Right cardiac atrium (tissue), 5 donors: ENCODE results near the gene BEGAIN. TPM values are rescaled to one million over a fixed set of nuclear protein-coding genes. Genes with fewer than 3 reads are reported as not detected.
A peak's percentile ranks its signal among the peaks of the same experiment; 100 is the strongest.
"Not testable (repeated sequence)": the region's sequence is repeated elsewhere in the genome, so short reads cannot be mapped to it uniquely, and the experiment has no call there.

Experiments used
- ATAC-seq, 2 donors: fragments of 200-7000 bp; cut with Tn5 transposase; one replicate each; pipeline versions ENCODE4 v1.8.0 to v1.9.1; 2020; ENCODE audit warnings: moderate library complexity in 2 of 2, mild to moderate bottlenecking in 1 of 2
- DNase-seq, 3 donors: peaks; one replicate each; pipeline ENCODE4 v3.0.0-alpha.2; 2020
- H3K27ac ChIP-seq: one replicate; pipeline ENCODE4 v1.5.1; 2013; ENCODE audit warnings: mild to moderate bottlenecking, low read length, control low read depth, moderate library complexity
- H3K27me3 ChIP-seq: one replicate; pipeline ENCODE4 v1.6.1; 2013; ENCODE audit not compliant: control insufficient read depth, insufficient read depth
- H3K4me1 ChIP-seq: one replicate; pipeline ENCODE4 v1.6.1; 2013; ENCODE audit warnings: low read length; ENCODE audit not compliant: control insufficient read depth, insufficient read depth
- H3K4me3 ChIP-seq: one replicate; pipeline ENCODE4 v1.5.1; 2013; ENCODE audit warnings: low read length, control low read depth
- H3K9me3 ChIP-seq: one replicate; pipeline ENCODE4 v1.6.1; 2013; ENCODE audit warnings: low read length; ENCODE audit not compliant: control insufficient read depth
- WGBS: extraction: QIAGEN DNeasy Blood & Tissue Kit; methylation state at CpG from one replicate; pipeline ENCODE4 v1.1.7; 2013; 5-methylcytosine and 5-hydroxymethylcytosine counted together
- intact Hi-C, 4 donors: fragments of 100-400 bp; cut with DNase I; formaldehyde crosslinking; loops; one replicate each; pipeline versions ENCODE4 v1.11.0 to v1.14.0; 2022 to 2023
- polyA plus RNA-seq: library from polyadenylated mRNA; stranded (reverse); fragments of 200-250 nt; gene quantifications from one replicate; pipeline ENCODE4 v1.2.3, GENCODE V29; 2013
- total RNA-seq, 4 donors: library from RNA; stranded (reverse); fragmentation: NEBNext Ultra II Directional; extraction: Animal tissue kit (Norgen Biotek cat#: 25700); gene quantifications; one replicate each; pipeline ENCODE4 v1.2.1, GENCODE V29; 2021
- donor health status: healthy with polysubstance abuse.
- donor health status: DM: no; HTN: yes; CAD: no.
- donor health status: DM: no; HTN: no; CAD: no.
- donor health status: DM: no; HTN: yes; CAD: no; lungs with severe emphysema.
- donor health status: DM: yes; HTN: yes; CAD: no.

The BEGAIN gene
- total and polyA plus RNA-seq, 5 donors = 1.4 to 2.7 (median 1.6) TPM

- Histone ChIP-seq H3K4me3 (no peak overlapping the region), H3K4me1 (no peaks in the 10 kb centered on the region), H3K9me3 (no peaks in the 10 kb centered on the region), H3K27me3 (no peaks in the 10 kb centered on the region), H3K27ac (no peak overlapping the region)
- WGBS = 88% methylated on average over 12 of the region's 12 CpGs
- ATAC-seq = no peak
- peak in 2 of 3 donors; percentile 4 to 16 for DNase-seq
- intact Hi-C loops = no loop called here
These were observed 62.8 kb downstream of the BEGAIN start for GRCh38 chr14:100524233-100524932.

GRCh38 chr14:100523843-100524169 is 63.4 kb downstream of the BEGAIN start:
- no peaks in the 10 kb centered on the region for H3K4me1 ChIP-seq
- no peaks in the 10 kb centered on the region for H3K9me3 ChIP-seq
- intact Hi-C loops = no loop called here
- H3K27me3 ChIP-seq = no peaks in the 10 kb centered on the region
- H3K4me3 ChIP-seq = no peak overlapping the region
- no peak for ATAC-seq
- no peak for DNase-seq
- WGBS = 88% methylated on average over 8 of the region's 8 CpGs
- no peak overlapping the region for H3K27ac ChIP-seq

- Histone ChIP-seq H3K27me3 (no peaks in the 10 kb centered on the region), H3K4me3 (no peak overlapping the region), H3K4me1 (no peaks in the 10 kb centered on the region), H3K27ac (no peak overlapping the region), H3K9me3 (no peaks in the 10 kb centered on the region)
- ATAC-seq (no peak), DNase-seq (peak in 2 of 3 donors; percentile 3 to 4)
- intact Hi-C loops = no loop called here
- 89% methylated on average over 13 of the region's 13 CpGs for WGBS
These were observed 63.9 kb downstream of the BEGAIN start for GRCh38 chr14:100523131-100523842.

- Histone ChIP-seq H3K9me3 (no peaks in the 10 kb centered on the region), H3K27ac (no peak overlapping the region), H3K27me3 (no peaks in the 10 kb centered on the region), H3K4me1 (no peaks in the 10 kb centered on the region), H3K4me3 (no peak overlapping the region)
- ATAC-seq (no peak), DNase-seq (peak in 2 of 3 donors; percentile 46 to 70)
- intact Hi-C loops = no loop called here
- WGBS = 56% methylated on average over 6 of the region's 6 CpGs
These were observed 64.6 kb downstream of the BEGAIN start for GRCh38 chr14:100522616-100523099.

- intact Hi-C loops = not testable (repeated sequence)
These were observed 81.2 kb downstream of the BEGAIN start for GRCh38 chr14:100506053-100506452.

GRCh38 chr14:100504372-100505078 is 82.7 kb downstream of the BEGAIN start:
- H3K27me3 ChIP-seq = no peaks in the 10 kb centered on the region
- no peaks in the 10 kb centered on the region for H3K9me3 ChIP-seq
- intact Hi-C loops = no loop called here
- H3K4me3 ChIP-seq = no peak overlapping the region
- DNase-seq (no peak), ATAC-seq (no peak)
- H3K27ac ChIP-seq = no peak overlapping the region
- no peaks in the 10 kb centered on the region for H3K4me1 ChIP-seq
- 92% methylated on average over 3 of the region's 3 CpGs for WGBS

More at GRCh38 chr14:100506053-100506452, 81.2 kb downstream of the BEGAIN start:
- not testable (repeated sequence) for H3K9me3 ChIP-seq, H3K27me3 ChIP-seq, ATAC-seq, H3K4me3 ChIP-seq, H3K27ac ChIP-seq, H3K4me1 ChIP-seq, DNase-seq
- 97% methylated on average over 3 of the region's 3 CpGs for whole genome bisulfite sequencing

GRCh38 chr14:100503251-100503650 is 84.0 kb downstream of the BEGAIN start:
- H3K9me3 ChIP-seq = no peaks in the 10 kb centered on the region
- H3K4me3 ChIP-seq = no peak overlapping the region
- no peaks in the 10 kb centered on the region for H3K27me3 ChIP-seq
- H3K4me1 ChIP-seq = no peaks in the 10 kb centered on the region
- intact Hi-C loops = no loop called here
- WGBS = 87% methylated on average over 7 of the region's 7 CpGs
- DNase-seq (no peak), ATAC-seq (no peak)
- H3K27ac ChIP-seq = no peak overlapping the region

- Histone ChIP-seq H3K9me3 (no peaks in the 10 kb centered on the region), H3K4me1 (no peaks in the 10 kb centered on the region), H3K4me3 (no peak overlapping the region), H3K27ac (no peak overlapping the region), H3K27me3 (no peaks in the 10 kb centered on the region)
- WGBS = 93% methylated on average over 10 of the region's 10 CpGs
- DNase-seq (no peak), ATAC-seq (no peak)
- intact Hi-C loops = no loop called here
These were observed 84.5 kb downstream of the BEGAIN start for GRCh38 chr14:100502622-100503220.

GRCh38 chr14:100500128-100500527 is 87.1 kb downstream of the BEGAIN start:
- Histone ChIP-seq H3K4me3 (no peak overlapping the region), H3K9me3 (no peaks in the 10 kb centered on the region), H3K27ac (no peak overlapping the region), H3K4me1 (no peaks in the 10 kb centered on the region), H3K27me3 (no peaks in the 10 kb centered on the region)
- intact Hi-C loops = no loop called here
- WGBS = 95% methylated on average over 9 of the region's 9 CpGs
- ATAC-seq (no peak), DNase-seq (no peak)

GRCh38 chr14:100498068-100498467 is 89.1 kb downstream of the BEGAIN start:
- Histone ChIP-seq H3K27me3 (no peaks in the 10 kb centered on the region), H3K4me3 (no peak overlapping the region), H3K27ac (no peak overlapping the region), H3K4me1 (no peaks in the 10 kb centered on the region), H3K9me3 (no peaks in the 10 kb centered on the region)
- intact Hi-C loops = no loop called here
- WGBS = 93% methylated on average over 9 of the region's 9 CpGs
- no peak for DNase-seq
- no peak for ATAC-seq

- H3K27me3 ChIP-seq = no peaks in the 10 kb centered on the region
- no peak for ATAC-seq
- intact Hi-C loops = no loop called here
These were observed 91.3 kb downstream of the BEGAIN start for GRCh38 chr14:100495917-100496316.

More at GRCh38 chr14:100495917-100496316, 91.3 kb downstream of the BEGAIN start:
- H3K9me3 ChIP-seq = no peaks in the 10 kb centered on the region
- no peak overlapping the region for H3K4me3 ChIP-seq
- no peak for DNase-seq
- WGBS = 97% methylated on average over 2 of the region's 2 CpGs
- no peak overlapping the region for H3K27ac ChIP-seq
- H3K4me1 ChIP-seq = no peaks in the 10 kb centered on the region
